ENCODE data around the gene AQP1.

AQP1 gene

GRCh38 chr7:30911561-30911969, at the start of gene AQP1:
Gene AQP1, plus strand, starts transcription at chr7:30911853. Its CDS starts 57 bp downstream, at chr7:30911910.
- no peak for DNase-seq

- no peak for DNase-seq
Observed at GRCh38 chr7:30862995-30863705, 48.5 kb upstream of the AQP1 start.

GRCh38 chr7:30863706-30864035, 48.0 kb upstream of the AQP1 start:
- no peak for DNase-seq

- no peak for DNase-seq
Observed at GRCh38 chr7:30864101-30864500, 47.6 kb upstream of the AQP1 start.

GRCh38 chr7:30865076-30865475, 46.6 kb upstream of the AQP1 start:
- DNase-seq, result no peak

GRCh38 chr7:30865821-30866220, 45.8 kb upstream of the AQP1 start:
- DNase-seq, result no peak

- no peak for DNase-seq
Observed at GRCh38 chr7:30866939-30867338, 44.7 kb upstream of the AQP1 start.

- DNase-seq, result no peak
Observed at GRCh38 chr7:30867483-30867882, 44.2 kb upstream of the AQP1 start.

- DNase-seq, result no peak
Observed at GRCh38 chr7:30869794-30870611, 41.6 kb upstream of the AQP1 start.

- DNase-seq, result no peak
Observed at GRCh38 chr7:30870821-30871518, 40.7 kb upstream of the AQP1 start.

GRCh38 chr7:30871655-30872054, 40.0 kb upstream of the AQP1 start:
- no peak for DNase-seq

GRCh38 chr7:30873207-30873606, 38.4 kb upstream of the AQP1 start:
- no peak for DNase-seq

GRCh38 chr7:30873656-30874055, 38.0 kb upstream of the AQP1 start:
- no peak for DNase-seq

- DNase-seq, result no peak
Observed at GRCh38 chr7:30874656-30875302, 36.9 kb upstream of the AQP1 start.

- DNase-seq, result no peak
Observed at GRCh38 chr7:30877015-30877769, 34.5 kb upstream of the AQP1 start.

GRCh38 chr7:30877993-30878392, 33.7 kb upstream of the AQP1 start:
- no peak for DNase-seq

- no peak for DNase-seq
Observed at GRCh38 chr7:30879139-30880124, 32.2 kb upstream of the AQP1 start.

- DNase-seq, result no peak
Observed at GRCh38 chr7:30880125-30880720, 31.4 kb upstream of the AQP1 start.

- no peak for DNase-seq
Observed at GRCh38 chr7:30880941-30881340, 30.7 kb upstream of the AQP1 start.

GRCh38 chr7:30881448-30881847, 30.2 kb upstream of the AQP1 start:
- DNase-seq, result no peak

- DNase-seq, result no peak
Observed at GRCh38 chr7:30884881-30885280, 26.8 kb upstream of the AQP1 start.

Measured in NCI-H2081 (cell line).